K562 (cell line): Measurements from ENCODE around the gene USP13. TPM values are rescaled to one million over a fixed set of nuclear protein-coding genes. Genes with fewer than 3 reads are reported as not detected.

Experiments used
- ESRRB ChIP-seq: fragments of 250-450 bp; sonication (Bioruptor Pico); IDR thresholded peaks from 2 replicates; pipeline ENCODE4 v1.5.0; 2020; ENCODE audit warnings: mild to moderate bottlenecking, moderate library complexity, borderline replicate concordance
- HDAC6 ChIP-seq: IDR thresholded peaks from 2 replicates; pipeline ENCODE4 v1.6.1; 2012; ENCODE audit warnings: low read depth, mild to moderate bottlenecking, control low read depth, inconsistent platforms, low read length, moderate library complexity
- KDM1A ChIP-seq, 2 experiments: fragments of 450-650 bp; IDR thresholded peaks; 2 replicates each; pipeline ENCODE4 v1.6.1; 2016; ENCODE audit warnings: mild to moderate bottlenecking in 2 of 2
- LEF1 ChIP-seq: fragments of 450-650 bp; IDR thresholded peaks from 2 replicates; pipeline ENCODE4 v1.6.1; 2016; ENCODE audit warnings: mild to moderate bottlenecking
- NCOR1 ChIP-seq: fragments of 450-650 bp; IDR thresholded peaks from 2 replicates; pipeline ENCODE4 v1.6.1; 2016; ENCODE audit warnings: mild to moderate bottlenecking, moderate library complexity
- PRMT5 ChIP-seq: sonication (generic); formaldehyde crosslinking; IDR thresholded peaks from 2 replicates; pipeline ENCODE4 v1.5.0; 2020; ENCODE audit warnings: missing genetic modification reagents
- RBBP5 ChIP-seq: fragments of 200-600 bp; sonication (generic); IDR thresholded peaks from 2 replicates; pipeline ENCODE4 v1.6.1; 2012; ENCODE audit warnings: borderline replicate concordance, mild to moderate bottlenecking, low read length, control low read depth, inconsistent platforms; ENCODE audit not compliant: insufficient read depth, poor library complexity, severe bottlenecking
- RNF219 ChIP-seq: fragments of 250-450 bp; sonication (Bioruptor Pico); IDR thresholded peaks from 2 replicates; pipeline ENCODE4 v1.5.0; 2022; ENCODE audit warnings: mild to moderate bottlenecking
- SAP30 ChIP-seq: fragments of 200-600 bp; sonication (generic); IDR thresholded peaks from 2 replicates; pipeline ENCODE4 v1.6.1; 2012; ENCODE audit warnings: borderline replicate concordance, low read depth, mild to moderate bottlenecking, moderate library complexity, low read length, control low read depth, inconsistent platforms; ENCODE audit not compliant: insufficient read depth, poor library complexity, severe bottlenecking
- SMARCE1 ChIP-seq: fragments of 450-650 bp; IDR thresholded peaks from 2 replicates; pipeline ENCODE4 v1.7.1; 2016; ENCODE audit warnings: mild to moderate bottlenecking
- SNAPC5 ChIP-seq: fragments of 250-450 bp; sonication (Bioruptor Pico); IDR thresholded peaks from 2 replicates; pipeline ENCODE4 v1.8.0; 2021; ENCODE audit warnings: moderate library complexity, mild to moderate bottlenecking, inconsistent platforms
- TSHZ1 ChIP-seq: fragments of 250-450 bp; sonication (Bioruptor Pico); IDR thresholded peaks from 2 replicates; pipeline ENCODE4 v1.4.0; 2020; ENCODE audit warnings: mild to moderate bottlenecking, moderate library complexity
- ZEB2 ChIP-seq: fragments of 450-650 bp; IDR thresholded peaks from 2 replicates; pipeline ENCODE4 v1.6.1; 2016
- ZNF431 ChIP-seq: sonication (generic); formaldehyde crosslinking; IDR thresholded peaks from 2 replicates; pipeline ENCODE4 v1.8.0; 2022; ENCODE audit warnings: mild to moderate bottlenecking, missing genetic modification reagents
- polyA plus RNA-seq, 8 experiments: library from polyadenylated mRNA; depleted of rRNA in 4 of 8; stranded (reverse) in 5 of 8; unstranded in 3 of 8; fragments of >200 nt; fragmentation: Nextera tagmentation in 2 of 8; fragmentation: Illumina TruSeq in 1 of 8; extraction: Ambion mirVana in 2 of 8; extraction: Trizol in 1 of 8; gene quantifications; 2 replicates each; pipeline versions ENCODE4 v1.2.1 to v1.2.3, GENCODE V29; 2011 to 2014; ENCODE audit warnings: inconsistent platforms in 1 of 8, missing spikeins in 1 of 8
- total RNA-seq, 7 experiments: library from RNA; depleted of rRNA in 6 of 7; stranded (reverse); fragments of >200 nt in 6 of 7; fragmentation: Illumina TruSeq in 2 of 7; extraction: Trizol in 2 of 7; gene quantifications; 2 replicates each; pipeline versions ENCODE4 v1.2.1 to v1.2.3, GENCODE V29; 2011 to 2021; ENCODE audit warnings: low replicate concordance in 1 of 7
- TF ChIP-seq, protein P1 (sequence below): fragments of 450-650 bp; IDR thresholded peaks from 2 replicates; pipeline ENCODE4 v1.6.1; 2016; ENCODE audit warnings: mild to moderate bottlenecking
- TF ChIP-seq, protein P2 (sequence below): fragments of 250-450 bp; sonication (Bioruptor Pico); IDR thresholded peaks from 2 replicates; pipeline ENCODE4 v1.5.0; 2021; ENCODE audit warnings: mild to moderate bottlenecking, borderline replicate concordance

USP13 gene
- total and polyA plus RNA-seq, 9 of the 15 experiments (the other 6 are each of a cell fraction or from before 2014, with no cell fraction given): 0.11 to 2.3 (median 0.51) TPM

GRCh38 chr3:179615458-179616173, 37.2 kb upstream of the USP13 start (continued):
- TF ChIP-seq TSHZ1 (CRISPR knock-in tag): no peak
- no peak for TF ChIP-seq PRMT5 (CRISPR knock-in tag)
- TF ChIP-seq, protein P1, sequence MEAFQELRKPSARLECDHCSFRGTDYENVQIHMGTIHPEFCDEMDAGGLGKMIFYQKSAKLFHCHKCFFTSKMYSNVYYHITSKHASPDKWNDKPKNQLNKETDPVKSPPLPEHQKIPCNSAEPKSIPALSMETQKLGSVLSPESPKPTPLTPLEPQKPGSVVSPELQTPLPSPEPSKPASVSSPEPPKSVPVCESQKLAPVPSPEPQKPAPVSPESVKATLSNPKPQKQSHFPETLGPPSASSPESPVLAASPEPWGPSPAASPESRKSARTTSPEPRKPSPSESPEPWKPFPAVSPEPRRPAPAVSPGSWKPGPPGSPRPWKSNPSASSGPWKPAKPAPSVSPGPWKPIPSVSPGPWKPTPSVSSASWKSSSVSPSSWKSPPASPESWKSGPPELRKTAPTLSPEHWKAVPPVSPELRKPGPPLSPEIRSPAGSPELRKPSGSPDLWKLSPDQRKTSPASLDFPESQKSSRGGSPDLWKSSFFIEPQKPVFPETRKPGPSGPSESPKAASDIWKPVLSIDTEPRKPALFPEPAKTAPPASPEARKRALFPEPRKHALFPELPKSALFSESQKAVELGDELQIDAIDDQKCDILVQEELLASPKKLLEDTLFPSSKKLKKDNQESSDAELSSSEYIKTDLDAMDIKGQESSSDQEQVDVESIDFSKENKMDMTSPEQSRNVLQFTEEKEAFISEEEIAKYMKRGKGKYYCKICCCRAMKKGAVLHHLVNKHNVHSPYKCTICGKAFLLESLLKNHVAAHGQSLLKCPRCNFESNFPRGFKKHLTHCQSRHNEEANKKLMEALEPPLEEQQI: peak; percentile 78
- peak; percentile 84 for TF ChIP-seq NCOR1
- no peak for TF ChIP-seq SAP30
- no peak for TF ChIP-seq RBBP5
- no peak for TF ChIP-seq HDAC6
- no peak for TF ChIP-seq RNF219 (CRISPR knock-in tag)
- TF ChIP-seq ZNF431 (CRISPR knock-in tag): no peak
- peak; percentile 96 for TF ChIP-seq SMARCE1
- no peak for TF ChIP-seq SNAPC5 (CRISPR knock-in tag)
- no peak for TF ChIP-seq ESRRB (CRISPR knock-in tag)
- TF ChIP-seq KDM1A (IDR thresholded peaks at IDR 0.05): peak; percentile 95 to 96
- TF ChIP-seq, protein P2, sequence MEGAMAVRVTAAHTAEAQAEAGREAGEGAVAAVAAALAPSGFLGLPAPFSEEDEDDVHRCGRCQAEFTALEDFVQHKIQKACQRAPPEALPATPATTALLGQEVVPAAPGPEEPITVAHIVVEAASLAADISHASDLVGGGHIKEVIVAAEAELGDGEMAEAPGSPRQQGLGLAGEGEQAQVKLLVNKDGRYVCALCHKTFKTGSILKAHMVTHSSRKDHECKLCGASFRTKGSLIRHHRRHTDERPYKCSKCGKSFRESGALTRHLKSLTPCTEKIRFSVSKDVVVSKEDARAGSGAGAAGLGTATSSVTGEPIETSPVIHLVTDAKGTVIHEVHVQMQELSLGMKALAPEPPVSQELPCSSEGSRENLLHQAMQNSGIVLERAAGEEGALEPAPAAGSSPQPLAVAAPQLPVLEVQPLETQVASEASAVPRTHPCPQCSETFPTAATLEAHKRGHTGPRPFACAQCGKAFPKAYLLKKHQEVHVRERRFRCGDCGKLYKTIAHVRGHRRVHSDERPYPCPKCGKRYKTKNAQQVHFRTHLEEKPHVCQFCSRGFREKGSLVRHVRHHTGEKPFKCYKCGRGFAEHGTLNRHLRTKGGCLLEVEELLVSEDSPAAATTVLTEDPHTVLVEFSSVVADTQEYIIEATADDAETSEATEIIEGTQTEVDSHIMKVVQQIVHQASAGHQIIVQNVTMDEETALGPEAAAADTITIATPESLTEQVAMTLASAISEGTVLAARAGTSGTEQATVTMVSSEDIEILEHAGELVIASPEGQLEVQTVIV (CRISPR knock-in tag): no peak
- TF ChIP-seq ZEB2: no peak
- TF ChIP-seq LEF1: peak; percentile 79; the same call in 1 of the 2 replicates
